K562 (cell line): ENCODE results near the gene OR9Q1.

Experiments
- ZNF764 ChIP-seq: fragments of 250-450 bp; sonication (Bioruptor Pico); IDR thresholded peaks from 2 replicates; pipeline ENCODE4 v1.4.0; 2020; ENCODE audit warnings: low read depth, mild to moderate bottlenecking, moderate library complexity
- TF ChIP-seq, protein P1 (sequence below): fragments of 150-350 bp; IDR thresholded peaks from 2 replicates; pipeline ENCODE4 v1.6.1; 2014; ENCODE audit warnings: low read depth, mild to moderate bottlenecking, low read length, borderline replicate concordance
- TF ChIP-seq, protein P2 (sequence below): sonication (generic); formaldehyde crosslinking; IDR thresholded peaks from 2 replicates; pipeline ENCODE4 v1.8.0; 2022; ENCODE audit warnings: mild to moderate bottlenecking, missing genetic modification reagents

DNA sequence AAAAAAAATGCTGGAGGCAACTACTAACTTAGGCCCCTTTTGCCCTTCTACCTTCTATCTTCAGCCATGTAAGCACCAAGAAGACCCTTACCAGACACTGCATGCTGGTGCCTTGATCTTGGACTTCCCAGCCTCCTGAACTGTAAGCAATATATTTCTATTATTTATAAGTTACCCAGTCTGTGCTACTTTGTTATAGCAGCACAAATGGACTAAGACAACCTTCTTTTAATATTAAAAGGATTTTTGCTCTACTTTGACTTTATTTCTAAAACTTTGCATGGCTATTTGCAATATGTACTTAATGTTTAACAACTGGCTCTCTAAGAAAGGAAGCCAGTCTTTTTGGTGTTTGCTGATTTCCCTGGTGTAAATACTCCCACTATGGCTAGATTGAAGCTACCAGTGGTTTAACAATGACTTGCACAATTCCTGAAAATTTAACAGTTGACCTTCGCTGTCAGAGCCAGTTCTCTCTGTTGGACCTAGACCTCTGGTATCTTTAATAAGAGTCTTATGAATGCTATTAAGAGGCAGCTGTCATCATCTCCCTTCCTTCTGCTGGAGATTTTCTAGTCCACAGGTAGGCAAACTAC, 32.2 kb downstream of the OR9Q1 start:
- TF ChIP-seq, protein P1, sequence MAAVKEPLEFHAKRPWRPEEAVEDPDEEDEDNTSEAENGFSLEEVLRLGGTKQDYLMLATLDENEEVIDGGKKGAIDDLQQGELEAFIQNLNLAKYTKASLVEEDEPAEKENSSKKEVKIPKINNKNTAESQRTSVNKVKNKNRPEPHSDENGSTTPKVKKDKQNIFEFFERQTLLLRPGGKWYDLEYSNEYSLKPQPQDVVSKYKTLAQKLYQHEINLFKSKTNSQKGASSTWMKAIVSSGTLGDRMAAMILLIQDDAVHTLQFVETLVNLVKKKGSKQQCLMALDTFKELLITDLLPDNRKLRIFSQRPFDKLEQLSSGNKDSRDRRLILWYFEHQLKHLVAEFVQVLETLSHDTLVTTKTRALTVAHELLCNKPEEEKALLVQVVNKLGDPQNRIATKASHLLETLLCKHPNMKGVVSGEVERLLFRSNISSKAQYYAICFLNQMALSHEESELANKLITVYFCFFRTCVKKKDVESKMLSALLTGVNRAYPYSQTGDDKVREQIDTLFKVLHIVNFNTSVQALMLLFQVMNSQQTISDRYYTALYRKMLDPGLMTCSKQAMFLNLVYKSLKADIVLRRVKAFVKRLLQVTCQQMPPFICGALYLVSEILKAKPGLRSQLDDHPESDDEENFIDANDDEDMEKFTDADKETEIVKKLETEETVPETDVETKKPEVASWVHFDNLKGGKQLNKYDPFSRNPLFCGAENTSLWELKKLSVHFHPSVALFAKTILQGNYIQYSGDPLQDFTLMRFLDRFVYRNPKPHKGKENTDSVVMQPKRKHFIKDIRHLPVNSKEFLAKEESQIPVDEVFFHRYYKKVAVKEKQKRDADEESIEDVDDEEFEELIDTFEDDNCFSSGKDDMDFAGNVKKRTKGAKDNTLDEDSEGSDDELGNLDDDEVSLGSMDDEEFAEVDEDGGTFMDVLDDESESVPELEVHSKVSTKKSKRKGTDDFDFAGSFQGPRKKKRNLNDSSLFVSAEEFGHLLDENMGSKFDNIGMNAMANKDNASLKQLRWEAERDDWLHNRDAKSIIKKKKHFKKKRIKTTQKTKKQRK = no peak
- TF ChIP-seq, protein P2, sequence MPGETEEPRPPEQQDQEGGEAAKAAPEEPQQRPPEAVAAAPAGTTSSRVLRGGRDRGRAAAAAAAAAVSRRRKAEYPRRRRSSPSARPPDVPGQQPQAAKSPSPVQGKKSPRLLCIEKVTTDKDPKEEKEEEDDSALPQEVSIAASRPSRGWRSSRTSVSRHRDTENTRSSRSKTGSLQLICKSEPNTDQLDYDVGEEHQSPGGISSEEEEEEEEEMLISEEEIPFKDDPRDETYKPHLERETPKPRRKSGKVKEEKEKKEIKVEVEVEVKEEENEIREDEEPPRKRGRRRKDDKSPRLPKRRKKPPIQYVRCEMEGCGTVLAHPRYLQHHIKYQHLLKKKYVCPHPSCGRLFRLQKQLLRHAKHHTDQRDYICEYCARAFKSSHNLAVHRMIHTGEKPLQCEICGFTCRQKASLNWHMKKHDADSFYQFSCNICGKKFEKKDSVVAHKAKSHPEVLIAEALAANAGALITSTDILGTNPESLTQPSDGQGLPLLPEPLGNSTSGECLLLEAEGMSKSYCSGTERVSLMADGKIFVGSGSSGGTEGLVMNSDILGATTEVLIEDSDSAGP (CRISPR knock-in tag) = no peak
- no peak for TF ChIP-seq ZNF764 (CRISPR knock-in tag)
